OCI-LY3 (cell line): ENCODE measurements around the gene CACNA2D1.

Source experiments
- CTCF ChIP-seq: fragments of 200-600, 300-600 bp; sonication (generic); IDR thresholded peaks from 2 replicates; pipeline ENCODE4 v1.5.1; 2014; ENCODE audit warnings: antibody characterized with exemption, low read length, low read depth
- EZH2phosphoT487 ChIP-seq: fragments of 200-600 bp; shearing (Covaris generic); IDR thresholded peaks from 2 replicates; pipeline ENCODE4 v1.6.1; 2018; ENCODE audit warnings: antibody characterized with exemption, mixed run types, low read depth

DNA sequence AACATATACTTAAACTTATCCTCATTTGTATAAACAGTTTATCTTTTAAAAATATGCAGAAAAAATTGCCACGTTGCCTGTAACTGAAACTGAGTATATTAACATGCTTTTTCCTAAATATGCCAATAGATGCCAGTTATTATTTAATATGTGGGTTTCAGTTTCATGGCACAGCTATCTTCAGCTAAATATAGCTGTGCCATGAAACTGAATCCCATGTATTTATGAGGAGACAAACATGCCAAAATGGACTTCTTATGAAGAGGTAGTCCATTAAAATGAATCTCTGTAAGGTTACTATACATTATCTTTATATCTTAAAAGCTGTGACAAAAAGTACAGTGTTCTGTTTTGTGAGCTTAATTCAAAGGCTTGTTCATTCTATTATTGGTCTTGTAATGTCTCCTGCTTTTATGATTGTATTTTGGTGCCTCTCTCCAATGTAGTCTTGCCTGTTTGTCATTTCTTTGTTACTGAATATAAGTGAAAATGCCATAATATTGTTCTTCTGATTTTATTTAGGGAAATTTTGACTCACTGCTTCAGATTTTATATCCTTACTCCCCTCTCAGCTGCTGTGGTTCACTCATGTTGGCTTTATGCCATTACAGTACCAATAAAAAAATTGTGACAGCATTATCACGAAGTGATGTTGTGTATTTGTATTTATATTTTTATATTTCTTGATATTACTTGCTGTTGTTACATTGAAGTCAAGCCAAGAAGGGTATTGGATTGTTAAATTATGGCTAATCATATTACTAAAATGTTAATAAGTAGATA is 34.3 kb upstream of the CACNA2D1 start:
- TF ChIP-seq CTCF (no peak), EZH2phosphoT487 (no peak)
